ENCODE measurements around the gene SLC49A4. TPM values are rescaled to one million over a fixed set of nuclear protein-coding genes. Genes with fewer than 3 reads are reported as not detected.

SLC49A4 gene
- polyA plus RNA-seq, 1 of the 3 experiments (the other 2 are of a cell fraction), result 6.4 TPM

DNA sequence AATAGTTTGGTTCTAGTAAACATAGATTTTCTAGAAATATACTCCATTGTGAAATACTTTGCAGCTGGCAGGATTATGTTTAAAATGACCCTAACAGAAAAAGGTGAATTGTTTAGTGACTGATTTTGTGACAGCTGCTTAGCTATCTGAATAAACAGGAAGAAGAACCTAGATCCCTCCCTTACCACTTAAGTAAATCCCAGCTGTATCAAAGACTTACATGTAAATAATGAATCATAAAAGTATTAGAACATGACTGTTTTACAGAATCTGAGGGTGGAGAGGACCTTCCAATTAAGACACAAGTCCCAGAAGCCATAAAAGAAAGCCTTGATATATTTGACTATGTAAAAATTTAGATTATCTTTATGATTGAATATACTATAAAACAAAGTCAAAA lies 15.9 kb downstream of the SLC49A4 start:
- no peaks in the 10 kb centered on the region for H3K79me2 ChIP-seq (ENCODE audit: insufficient read depth)
- no peaks in the 10 kb centered on the region for H3F3A ChIP-seq (replicated peaks; ENCODE audit: insufficient read depth)
- CTCF ChIA-PET, result no interaction called here
- no peak for TF ChIP-seq POLR2AphosphoS5 (IDR thresholded peaks at IDR 0.05; ENCODE audit: low read depth, low read length)
- no peak for TF ChIP-seq RCOR1 (IDR thresholded peaks at IDR 0.05; ENCODE audit: low read length)
- TF ChIP-seq CHD2 (IDR thresholded peaks at IDR 0.05; ENCODE audit: low read length, partially characterized antibody), result no peak
- TF ChIP-seq EZH2phosphoT487 (IDR thresholded peaks at IDR 0.05; ENCODE audit: borderline replicate concordance, low read depth), result no peak
- TF ChIP-seq EP300 (IDR thresholded peaks at IDR 0.05; ENCODE audit: borderline replicate concordance in 1 of 2, low read depth in 1 of 2, low read length in 1 of 2), result no peak
- TF ChIP-seq RXRA (IDR thresholded peaks at IDR 0.05; ENCODE audit: borderline replicate concordance, low read depth), result no peak
- TF ChIP-seq, protein P1, sequence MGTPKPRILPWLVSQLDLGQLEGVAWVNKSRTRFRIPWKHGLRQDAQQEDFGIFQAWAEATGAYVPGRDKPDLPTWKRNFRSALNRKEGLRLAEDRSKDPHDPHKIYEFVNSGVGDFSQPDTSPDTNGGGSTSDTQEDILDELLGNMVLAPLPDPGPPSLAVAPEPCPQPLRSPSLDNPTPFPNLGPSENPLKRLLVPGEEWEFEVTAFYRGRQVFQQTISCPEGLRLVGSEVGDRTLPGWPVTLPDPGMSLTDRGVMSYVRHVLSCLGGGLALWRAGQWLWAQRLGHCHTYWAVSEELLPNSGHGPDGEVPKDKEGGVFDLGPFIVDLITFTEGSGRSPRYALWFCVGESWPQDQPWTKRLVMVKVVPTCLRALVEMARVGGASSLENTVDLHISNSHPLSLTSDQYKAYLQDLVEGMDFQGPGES (IDR thresholded peaks at IDR 0.05; ENCODE audit: low read depth, low read length), result no peak
- TF ChIP-seq GABPA (IDR thresholded peaks at IDR 0.05; ENCODE audit: low read depth), result no peak
- no peak for TF ChIP-seq MEF2A (IDR thresholded peaks at IDR 0.05; ENCODE audit: borderline replicate concordance, low read depth)
- no peak for TF ChIP-seq TEAD4 (IDR thresholded peaks at IDR 0.05; ENCODE audit: borderline replicate concordance, insufficient read depth)
- H3K9me3 ChIP-seq, result no peaks in the 10 kb centered on the region
- POLR2A ChIA-PET, result no interaction called here
- no peak for DNase-seq
- no peak overlapping the region for H3K9ac ChIP-seq
- H3K9me2 ChIP-seq, result no peaks in the 10 kb centered on the region
- H3K36me3 ChIP-seq (replicated peaks in 1 of 2; ENCODE audit: control insufficient read depth in 1 of 2, insufficient read depth in 2 of 2, low read length in 1 of 2), result peaks cover 10 to 16% of the 10 kb centered on the region in 2 experiments
- no peaks in the 10 kb centered on the region; a peak in 2 of 4 replicates for H3K4me1 ChIP-seq (ENCODE audit: control insufficient read depth in 1 of 2, insufficient read depth in 2 of 2, low read depth in 1 of 2, low read length in 1 of 2)
- H3K4me3 ChIP-seq (ENCODE audit: low read depth in 2 of 2, low read length in 1 of 2), result no peak overlapping the region
- no peak overlapping the region for H2AFZ ChIP-seq (ENCODE audit: low read depth)
- no peaks in the 10 kb centered on the region for H3K27me3 ChIP-seq (ENCODE audit: insufficient read depth)
- no peaks in the 10 kb centered on the region for H4K20me1 ChIP-seq (ENCODE audit: insufficient read depth)
- no peak overlapping the region for H3K4me2 ChIP-seq
- H3K27ac ChIP-seq (ENCODE audit: low read depth in 2 of 2, low read length in 1 of 2), result no peak overlapping the region

DNA sequence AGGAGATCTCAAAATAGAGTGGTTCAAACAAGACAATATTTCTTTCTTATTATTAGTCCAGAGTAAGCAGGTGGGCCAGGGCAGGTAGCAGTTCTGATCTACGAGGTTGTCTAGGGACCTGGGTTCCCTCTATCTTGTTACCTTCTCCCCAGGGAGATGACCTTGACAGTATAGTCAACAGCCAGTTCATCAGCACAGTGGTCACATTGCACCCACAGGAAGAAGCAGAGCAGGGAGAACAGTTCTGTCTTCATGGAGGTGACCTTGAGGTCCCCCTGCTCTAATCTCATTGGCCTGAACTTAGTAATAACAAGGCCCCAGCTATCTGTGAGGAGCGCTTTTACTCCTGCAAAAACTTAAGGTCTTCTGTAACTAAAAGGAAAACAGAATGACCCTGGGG lies 21.7 kb downstream of the SLC49A4 start:
- H3K79me2 ChIP-seq (ENCODE audit: insufficient read depth), result no peaks in the 10 kb centered on the region
- ChIA-PET POLR2A (no interaction called here), CTCF (no interaction called here)
- no peak overlapping the region for H3K4me3 ChIP-seq (ENCODE audit: low read depth in 2 of 2, low read length in 1 of 2)
- TF ChIP-seq JUND (IDR thresholded peaks at IDR 0.05) (no peak), GABPA (IDR thresholded peaks at IDR 0.05; ENCODE audit: low read depth) (no peak), FOXM1 (IDR thresholded peaks at IDR 0.05; ENCODE audit: low read depth) (no peak), RAD21 (IDR thresholded peaks at IDR 0.05; ENCODE audit: low read length) (no peak), TEAD4 (IDR thresholded peaks at IDR 0.05; ENCODE audit: borderline replicate concordance, insufficient read depth) (no peak), TAF1 (IDR thresholded peaks at IDR 0.05; ENCODE audit: borderline replicate concordance, low read depth, low read length) (no peak), MXI1 (IDR thresholded peaks at IDR 0.05; ENCODE audit: low read depth, low read length) (no peak), FOSL2 (IDR thresholded peaks at IDR 0.05; ENCODE audit: borderline replicate concordance, low read depth) (no peak), FOXJ3 (CRISPR knock-in tag; IDR thresholded peaks at IDR 0.05) (no peak), NFIC (IDR thresholded peaks at IDR 0.05; ENCODE audit: borderline replicate concordance) (no peak)
- TF ChIP-seq, protein P2, sequence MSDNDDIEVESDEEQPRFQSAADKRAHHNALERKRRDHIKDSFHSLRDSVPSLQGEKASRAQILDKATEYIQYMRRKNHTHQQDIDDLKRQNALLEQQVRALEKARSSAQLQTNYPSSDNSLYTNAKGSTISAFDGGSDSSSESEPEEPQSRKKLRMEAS (IDR thresholded peaks at IDR 0.05; ENCODE audit: low read depth), result no peak
- H2AFZ ChIP-seq (ENCODE audit: low read depth), result no peak overlapping the region
- no peaks in the 10 kb centered on the region for H3K27me3 ChIP-seq (ENCODE audit: insufficient read depth)
- peaks cover 0 to 2% of the 10 kb centered on the region in 2 experiments; a peak in 1 of 4 replicates for H3K4me1 ChIP-seq (ENCODE audit: control insufficient read depth in 1 of 2, insufficient read depth in 2 of 2, low read depth in 1 of 2, low read length in 1 of 2)
- WGBS (ENCODE audit: low lambda C conversion rate), result 92% methylated on average over 2 of the region's 2 CpGs
- no peaks in the 10 kb centered on the region for H3F3A ChIP-seq (replicated peaks; ENCODE audit: insufficient read depth)
- H3K9ac ChIP-seq, result no peak overlapping the region
- H3K9me3 ChIP-seq, result no peaks in the 10 kb centered on the region
- no peaks in the 10 kb centered on the region for H4K20me1 ChIP-seq (ENCODE audit: insufficient read depth)
- no peak overlapping the region for H3K4me2 ChIP-seq
- H3K36me3 ChIP-seq (replicated peaks in 1 of 2; ENCODE audit: control insufficient read depth in 1 of 2, insufficient read depth in 2 of 2, low read length in 1 of 2), result no peaks in the 10 kb centered on the region
- DNase-seq, result no peak
- H3K27ac ChIP-seq (ENCODE audit: low read depth in 2 of 2, low read length in 1 of 2), result no peak overlapping the region
- no peaks in the 10 kb centered on the region for H3K9me2 ChIP-seq

Data from SK-N-SH (cell line).